Measurements from ENCODE around the gene DMRT3. TPM values are rescaled to one million over a fixed set of nuclear protein-coding genes. Genes with fewer than 3 reads are reported as not detected.

The DMRT3 gene
- total RNA-seq, 3 donors from 2014 or later (not counting 1 experiment from before 2014, with no cell fraction given), result not detected

DNA sequence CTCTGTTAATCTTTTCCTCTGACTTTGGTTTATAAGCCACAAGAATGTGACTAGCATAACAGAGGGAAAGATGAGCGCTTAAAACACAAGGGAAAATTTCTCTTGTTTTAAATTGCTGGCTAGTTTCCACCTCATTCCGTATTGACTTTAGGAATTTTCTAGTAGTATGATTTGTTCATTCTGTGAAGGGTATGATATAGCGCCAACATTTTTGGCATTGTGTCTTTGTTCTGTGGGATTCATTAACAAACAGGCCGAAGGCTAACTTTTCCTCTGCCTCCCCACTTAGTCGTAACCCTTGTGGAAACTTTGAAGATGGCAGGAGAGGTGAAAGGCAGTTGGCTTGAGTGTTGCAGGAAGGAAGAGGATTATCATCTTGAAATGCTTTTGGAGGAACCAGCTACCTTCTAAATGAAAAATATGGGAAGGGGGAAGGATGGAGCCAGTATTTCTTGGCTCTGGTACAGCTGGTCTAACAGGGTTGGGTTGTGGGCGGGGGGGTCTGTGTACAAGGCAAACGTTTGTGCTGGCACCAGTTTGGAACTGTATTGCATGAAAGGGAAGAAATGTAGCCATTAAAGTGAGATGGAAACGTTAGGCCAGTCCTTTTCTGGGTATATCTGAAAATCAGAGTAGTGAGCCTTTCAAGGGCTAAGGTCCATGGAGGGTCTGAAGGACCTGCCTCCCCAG lies 52.2 kb downstream of the DMRT3 start:
- Mint-ChIP-seq H3K9me3 (no peaks in the 10 kb centered on the region), H3K27ac (no peak overlapping the region), H3K4me3 (no peak overlapping the region), H3K27me3 (ENCODE audit: low read depth in 2 of 2) (peaks cover 7 to 28% of the 10 kb centered on the region in 2 donors), H3K36me3 (no peaks in the 10 kb centered on the region), H3K4me1 (no peaks in the 10 kb centered on the region)
- ATAC-seq, result no peak
- Histone ChIP-seq H3K27me3 (ENCODE audit: control insufficient read depth, insufficient read depth, low read length) (peaks cover 2% of the 10 kb centered on the region), H3K4me3 (ENCODE audit: low read length) (no peak overlapping the region), H3K9me3 (ENCODE audit: control insufficient read depth, insufficient read depth, low read length) (no peaks in the 10 kb centered on the region), H3K27ac (ENCODE audit: low read length) (no peak overlapping the region), H3K4me1 (ENCODE audit: control insufficient read depth, insufficient read depth, low read length) (no peaks in the 10 kb centered on the region), H3K36me3 (ENCODE audit: control insufficient read depth, insufficient read depth, low read length) (no peaks in the 10 kb centered on the region)
- intact Hi-C loops (cut with micrococcal nuclease), result no loop called here
- no peak for DNase-seq
- TF ChIP-seq, protein P1, sequence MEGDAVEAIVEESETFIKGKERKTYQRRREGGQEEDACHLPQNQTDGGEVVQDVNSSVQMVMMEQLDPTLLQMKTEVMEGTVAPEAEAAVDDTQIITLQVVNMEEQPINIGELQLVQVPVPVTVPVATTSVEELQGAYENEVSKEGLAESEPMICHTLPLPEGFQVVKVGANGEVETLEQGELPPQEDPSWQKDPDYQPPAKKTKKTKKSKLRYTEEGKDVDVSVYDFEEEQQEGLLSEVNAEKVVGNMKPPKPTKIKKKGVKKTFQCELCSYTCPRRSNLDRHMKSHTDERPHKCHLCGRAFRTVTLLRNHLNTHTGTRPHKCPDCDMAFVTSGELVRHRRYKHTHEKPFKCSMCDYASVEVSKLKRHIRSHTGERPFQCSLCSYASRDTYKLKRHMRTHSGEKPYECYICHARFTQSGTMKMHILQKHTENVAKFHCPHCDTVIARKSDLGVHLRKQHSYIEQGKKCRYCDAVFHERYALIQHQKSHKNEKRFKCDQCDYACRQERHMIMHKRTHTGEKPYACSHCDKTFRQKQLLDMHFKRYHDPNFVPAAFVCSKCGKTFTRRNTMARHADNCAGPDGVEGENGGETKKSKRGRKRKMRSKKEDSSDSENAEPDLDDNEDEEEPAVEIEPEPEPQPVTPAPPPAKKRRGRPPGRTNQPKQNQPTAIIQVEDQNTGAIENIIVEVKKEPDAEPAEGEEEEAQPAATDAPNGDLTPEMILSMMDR (IDR thresholded peaks at IDR 0.05), result no peak
- 80% methylated on average over 8 of the region's 8 CpGs for WGBS (ENCODE audit: insufficient coverage)

DNA sequence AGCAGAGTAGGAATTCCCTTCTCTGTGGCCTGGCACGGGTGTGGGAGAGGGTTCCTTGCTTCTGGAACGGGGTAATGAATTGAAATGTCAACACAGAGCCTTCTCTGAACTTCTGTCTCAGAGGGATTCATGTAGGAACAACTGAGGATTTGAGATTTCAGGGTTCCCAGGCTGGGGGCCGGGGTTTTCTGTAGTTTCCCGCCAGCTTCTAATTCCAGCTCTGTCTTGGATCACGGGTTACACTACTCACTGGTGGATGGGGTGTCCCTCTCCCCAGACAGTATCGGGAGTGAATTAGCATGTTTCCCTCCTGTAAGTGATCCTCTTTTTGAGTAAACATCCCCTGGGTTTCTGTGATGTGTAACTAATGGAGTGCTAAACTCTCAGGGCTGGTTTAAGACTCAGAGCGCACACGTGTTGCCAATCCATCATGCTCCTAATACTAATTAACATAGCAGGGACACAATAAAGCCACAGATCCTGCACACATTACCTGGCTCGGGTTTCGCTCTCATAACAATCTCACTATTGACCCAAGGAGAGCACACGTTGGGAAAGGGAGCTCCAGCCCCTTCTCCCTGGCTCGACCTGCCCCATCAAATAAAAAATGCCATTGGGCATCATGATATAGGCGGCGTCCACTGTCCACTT lies 55.6 kb downstream of the DMRT3 start:
- Histone ChIP-seq H3K27me3 (ENCODE audit: control insufficient read depth, insufficient read depth, low read length) (no peaks in the 10 kb centered on the region), H3K4me3 (ENCODE audit: low read length) (no peak overlapping the region), H3K36me3 (ENCODE audit: control insufficient read depth, insufficient read depth, low read length) (no peaks in the 10 kb centered on the region), H3K9me3 (ENCODE audit: control insufficient read depth, insufficient read depth, low read length) (no peaks in the 10 kb centered on the region), H3K4me1 (ENCODE audit: control insufficient read depth, insufficient read depth, low read length) (no peaks in the 10 kb centered on the region), H3K27ac (ENCODE audit: low read length) (no peak overlapping the region)
- H3K27ac Mint-ChIP-seq, result no peak overlapping the region
- DNase-seq (no peak), ATAC-seq (no peak)
- no peaks in the 10 kb centered on the region for H3K4me1 Mint-ChIP-seq
- TF ChIP-seq, protein P1 (IDR thresholded peaks at IDR 0.05), result no peak
- no peak overlapping the region for H3K4me3 Mint-ChIP-seq
- no peaks in the 10 kb centered on the region for H3K9me3 Mint-ChIP-seq
- 87% methylated on average over 14 of the region's 14 CpGs for WGBS (ENCODE audit: insufficient coverage)
- no peaks in the 10 kb centered on the region for H3K36me3 Mint-ChIP-seq
- intact Hi-C loops (cut with micrococcal nuclease), result no loop called here
- H3K27me3 Mint-ChIP-seq (ENCODE audit: low read depth in 2 of 2), result peaks cover 19 to 28% of the 10 kb centered on the region in 2 donors

DNA sequence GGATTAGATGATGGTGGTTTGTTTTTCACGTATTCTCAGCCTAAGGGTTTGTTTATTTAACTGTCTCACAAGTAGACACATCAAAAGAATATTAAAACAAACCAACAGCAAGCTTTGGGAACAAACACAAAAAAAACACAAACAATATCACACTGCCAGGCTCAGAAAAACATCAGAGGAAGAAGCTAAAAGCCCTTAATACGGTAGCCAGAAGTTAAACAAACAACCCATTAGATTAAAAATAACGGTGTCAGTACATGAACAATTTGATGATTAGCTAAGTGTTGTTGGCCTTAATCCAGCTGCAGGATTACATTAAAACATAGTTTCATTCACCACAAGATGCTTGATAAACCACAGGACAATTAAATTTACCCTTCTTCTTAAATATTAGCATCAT lies 57.8 kb downstream of the DMRT3 start:
- Mint-ChIP-seq H3K4me3 (no peak overlapping the region), H3K27ac (no peak overlapping the region), H3K4me1 (no peaks in the 10 kb centered on the region), H3K9me3 (no peaks in the 10 kb centered on the region), H3K36me3 (no peaks in the 10 kb centered on the region), H3K27me3 (ENCODE audit: low read depth in 2 of 2) (peaks cover 30 to 41% of the 10 kb centered on the region in 2 donors)
- H3K36me3 ChIP-seq (ENCODE audit: control insufficient read depth, insufficient read depth, low read length), result no peaks in the 10 kb centered on the region
- no peaks in the 10 kb centered on the region for H3K4me1 ChIP-seq (ENCODE audit: control insufficient read depth, insufficient read depth, low read length)
- ATAC-seq (no peak), DNase-seq (no peak)
- no peaks in the 10 kb centered on the region for H3K9me3 ChIP-seq (ENCODE audit: control insufficient read depth, insufficient read depth, low read length)
- TF ChIP-seq, protein P1 (IDR thresholded peaks at IDR 0.05), result no peak
- peaks cover 4% of the 10 kb centered on the region for H3K27me3 ChIP-seq (ENCODE audit: control insufficient read depth, insufficient read depth, low read length)
- no peak overlapping the region for H3K4me3 ChIP-seq (ENCODE audit: low read length)
- H3K27ac ChIP-seq (ENCODE audit: low read length), result no peak overlapping the region
- 70% methylated on average over 2 of the region's 3 CpGs for WGBS (ENCODE audit: insufficient coverage)
- intact Hi-C loops (cut with micrococcal nuclease), result no loop called here
